Gastroesophageal sphincter (tissue), 3 donors: ENCODE data around the gene CHST15.

Experiments
- EP300 ChIP-seq: sonication (generic); formaldehyde crosslinking; IDR thresholded peaks from one replicate; pipeline ENCODE4 v1.6.1; 2017; ENCODE audit warnings: antibody characterized with exemption, mild to moderate bottlenecking
- POLR2A ChIP-seq, 2 donors: fragments of 450-650 bp; IDR thresholded peaks; one replicate each; pipeline ENCODE4 v1.6.1; 2017; ENCODE audit warnings: antibody characterized with exemption in 2 of 2, mild to moderate bottlenecking in 2 of 2, moderate library complexity in 1 of 2
- TF ChIP-seq, protein P1 (sequence below), 4 experiments: fragments of 200-600 bp in 2 of 4; fragments of 450-650 bp in 2 of 4; sonication (generic) in 1 of 4; IDR thresholded peaks; one replicate each; pipeline ENCODE4 v1.5.1; 2017 to 2019; ENCODE audit warnings: antibody characterized with exemption in 4 of 4, mild to moderate bottlenecking in 2 of 4, moderate library complexity in 2 of 4

GRCh38 chr10:124047427-124048152, 45.8 kb downstream of the CHST15 start:
- TF ChIP-seq, protein P1, sequence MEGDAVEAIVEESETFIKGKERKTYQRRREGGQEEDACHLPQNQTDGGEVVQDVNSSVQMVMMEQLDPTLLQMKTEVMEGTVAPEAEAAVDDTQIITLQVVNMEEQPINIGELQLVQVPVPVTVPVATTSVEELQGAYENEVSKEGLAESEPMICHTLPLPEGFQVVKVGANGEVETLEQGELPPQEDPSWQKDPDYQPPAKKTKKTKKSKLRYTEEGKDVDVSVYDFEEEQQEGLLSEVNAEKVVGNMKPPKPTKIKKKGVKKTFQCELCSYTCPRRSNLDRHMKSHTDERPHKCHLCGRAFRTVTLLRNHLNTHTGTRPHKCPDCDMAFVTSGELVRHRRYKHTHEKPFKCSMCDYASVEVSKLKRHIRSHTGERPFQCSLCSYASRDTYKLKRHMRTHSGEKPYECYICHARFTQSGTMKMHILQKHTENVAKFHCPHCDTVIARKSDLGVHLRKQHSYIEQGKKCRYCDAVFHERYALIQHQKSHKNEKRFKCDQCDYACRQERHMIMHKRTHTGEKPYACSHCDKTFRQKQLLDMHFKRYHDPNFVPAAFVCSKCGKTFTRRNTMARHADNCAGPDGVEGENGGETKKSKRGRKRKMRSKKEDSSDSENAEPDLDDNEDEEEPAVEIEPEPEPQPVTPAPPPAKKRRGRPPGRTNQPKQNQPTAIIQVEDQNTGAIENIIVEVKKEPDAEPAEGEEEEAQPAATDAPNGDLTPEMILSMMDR (IDR thresholded peaks at IDR 0.05) = no peak
- TF ChIP-seq POLR2A (IDR thresholded peaks at IDR 0.05) (no peak), EP300 (no peak)
